GM10266 (cell line): ENCODE measurements around the gene ZNF106.

Source experiments
- DNase-seq: peaks from one replicate; pipeline ENCODE4 v3.0.0; 2012; ENCODE audit errors: extremely low spot score
- CTCF ChIP-seq: IDR thresholded peaks from 2 replicates; pipeline ENCODE4 v1.5.1; 2012; ENCODE audit warnings: mild to moderate bottlenecking, low read depth; ENCODE audit not compliant: control insufficient read depth, insufficient read depth; ENCODE audit errors: missing control alignments

Gene ZNF106

GRCh38 chr15:42368096-42368495 lies 122.8 kb downstream of the ZNF106 start:
- TF ChIP-seq CTCF: no peak
- no peak for DNase-seq

- no peak for TF ChIP-seq CTCF
These were observed 123.9 kb downstream of the ZNF106 start for GRCh38 chr15:42367041-42367440.

GRCh38 chr15:42365921-42366550 lies 124.9 kb downstream of the ZNF106 start:
- no peak for TF ChIP-seq CTCF
- no peak for DNase-seq

More at GRCh38 chr15:42367041-42367440, 123.9 kb downstream of the ZNF106 start:
- DNase-seq: no peak

- DNase-seq: no peak
These were observed 126.4 kb downstream of the ZNF106 start for GRCh38 chr15:42364529-42364928.

GRCh38 chr15:42363942-42364341 lies 127.0 kb downstream of the ZNF106 start:
- DNase-seq: no peak

More at GRCh38 chr15:42364529-42364928, 126.4 kb downstream of the ZNF106 start:
- no peak for TF ChIP-seq CTCF

GRCh38 chr15:42363487-42363886 lies 127.5 kb downstream of the ZNF106 start:
- no peak for DNase-seq
- no peak for TF ChIP-seq CTCF

More at GRCh38 chr15:42363942-42364341, 127.0 kb downstream of the ZNF106 start:
- TF ChIP-seq CTCF: no peak
